ENCODE results near the gene MYO1D.
A peak's percentile ranks its signal among the peaks of the same experiment; 100 is the strongest.

Gene MYO1D

GRCh38 chr17:32519228-32520103, 357.5 kb downstream of the MYO1D start:
- in situ Hi-C loops (cut with HindIII; ENCODE audit: low sequenced_read_pairs), result no loop called here
- TF ChIP-seq CTCF (IDR thresholded peaks at IDR 0.05; ENCODE audit: low read depth, low read length), result no peak
- H3K4me3 ChIP-seq (ENCODE audit: low read depth, low read length), result peak overlapping the region; percentile 40
- DNase-seq (ENCODE audit: low read depth, low spot score), result peak; percentile 24

GRCh38 chr17:32518646-32519227, 358.2 kb downstream of the MYO1D start:
- H3K4me3 ChIP-seq (ENCODE audit: low read depth, low read length), result peak overlapping the region; percentile 36
- in situ Hi-C loops (cut with HindIII; ENCODE audit: low sequenced_read_pairs), result no loop called here
- TF ChIP-seq CTCF (IDR thresholded peaks at IDR 0.05; ENCODE audit: low read depth, low read length), result no peak
- no peak for DNase-seq (ENCODE audit: low read depth, low spot score)

- in situ Hi-C loops (cut with HindIII; ENCODE audit: low sequenced_read_pairs), result no loop called here
- DNase-seq (ENCODE audit: low read depth, low spot score), result no peak
- TF ChIP-seq CTCF (IDR thresholded peaks at IDR 0.05; ENCODE audit: low read depth, low read length), result no peak
- H3K4me3 ChIP-seq (ENCODE audit: low read depth, low read length), result no peak overlapping the region
Observed at GRCh38 chr17:32517982-32518381, 358.9 kb downstream of the MYO1D start.

GRCh38 chr17:32516940-32517701, 359.8 kb downstream of the MYO1D start:
- no peak for TF ChIP-seq CTCF (IDR thresholded peaks at IDR 0.05; ENCODE audit: low read depth, low read length)
- in situ Hi-C loops (cut with HindIII; ENCODE audit: low sequenced_read_pairs), result no loop called here

DNA sequence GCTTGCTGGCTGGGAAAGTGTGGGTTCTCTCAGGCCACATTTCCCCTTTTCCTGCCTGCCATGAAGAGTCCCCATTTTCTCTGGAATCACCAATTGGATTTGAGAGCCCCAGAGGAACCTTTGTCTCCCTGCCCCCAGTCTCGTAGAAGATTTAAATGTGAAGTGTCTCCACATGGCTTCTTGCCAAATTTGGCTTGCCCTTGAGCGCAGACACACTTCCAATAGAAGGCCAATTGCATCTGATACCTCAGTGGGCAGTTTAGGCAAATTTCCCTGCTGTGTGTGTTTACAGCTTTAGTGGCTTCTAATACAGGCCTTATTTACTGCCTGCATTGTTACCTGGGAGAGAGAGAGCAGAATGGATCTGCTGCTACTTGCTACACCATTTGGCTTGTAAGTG, 360.5 kb downstream of the MYO1D start:
- no peak overlapping the region for H3K4me3 ChIP-seq (ENCODE audit: low read depth, low read length)
- DNase-seq (ENCODE audit: low read depth, low spot score), result no peak
- in situ Hi-C loops (cut with HindIII; ENCODE audit: low sequenced_read_pairs), result no loop called here
- no peak for TF ChIP-seq CTCF (IDR thresholded peaks at IDR 0.05; ENCODE audit: low read depth, low read length)

More at GRCh38 chr17:32516940-32517701, 359.8 kb downstream of the MYO1D start:
- H3K4me3 ChIP-seq (ENCODE audit: low read depth, low read length), result no peak overlapping the region
- no peak for DNase-seq (ENCODE audit: low read depth, low spot score)

GRCh38 chr17:32515677-32516383, 361.1 kb downstream of the MYO1D start:
- in situ Hi-C loops (cut with HindIII; ENCODE audit: low sequenced_read_pairs), result no loop called here
- no peak for DNase-seq (ENCODE audit: low read depth, low spot score)
- H3K4me3 ChIP-seq (ENCODE audit: low read depth, low read length), result no peak overlapping the region
- no peak for TF ChIP-seq CTCF (IDR thresholded peaks at IDR 0.05; ENCODE audit: low read depth, low read length)

Data from astrocyte of the spinal cord (primary cell).